CD14-positive monocyte (primary cell): ENCODE data around the gene IGFBP6. TPM values are rescaled to one million over a fixed set of nuclear protein-coding genes. Genes with fewer than 3 reads are reported as not detected.

Source experiments
- DNase-seq, 3 donors: peaks; one replicate each; pipeline ENCODE4 v3.0.0-alpha.2; 2011 to 2022
- H2AFZ ChIP-seq: 2 replicates; pipeline ENCODE4 v1.6.0; 2012; ENCODE audit warnings: mild to moderate bottlenecking, low read depth, low read length, inconsistent platforms; ENCODE audit not compliant: insufficient read depth, poor library complexity, severe bottlenecking
- H3K27ac ChIP-seq, 2 donors: 1 replicate in 1 of 2; 2 replicates in 1 of 2; pipeline ENCODE4 v1.5.1; 2012 to 2013; ENCODE audit warnings: low read length in 2 of 2, control low read depth in 1 of 2, inconsistent platforms in 1 of 2, low read depth in 1 of 2, mild to moderate bottlenecking in 1 of 2
- H3K27me3 ChIP-seq, 2 donors: one replicate each; pipeline versions ENCODE4 v1.6.0 to v1.6.1; 2011 to 2013; ENCODE audit warnings: low read length in 2 of 2; ENCODE audit not compliant: control insufficient read depth in 2 of 2, insufficient read depth in 2 of 2
- H3K36me3 ChIP-seq, 2 donors: replicated peaks in 1 of 2; 1 replicate in 1 of 2; 2 replicates in 1 of 2; pipeline versions ENCODE4 v1.5.1 to v1.6.1; 2012 to 2013; ENCODE audit warnings: low read length in 2 of 2, control low read depth in 1 of 2, inconsistent platforms in 1 of 2, mild to moderate bottlenecking in 1 of 2; ENCODE audit not compliant: insufficient read depth in 2 of 2, control insufficient read depth in 1 of 2
- H3K4me1 ChIP-seq, 2 donors: 1 replicate in 1 of 2; 2 replicates in 1 of 2; pipeline versions ENCODE4 v1.5.1 to v1.6.1; 2012 to 2013; ENCODE audit warnings: low read length in 2 of 2, control low read depth in 1 of 2, inconsistent platforms in 1 of 2, mild to moderate bottlenecking in 1 of 2, moderate library complexity in 1 of 2; ENCODE audit not compliant: insufficient read depth in 2 of 2, control insufficient read depth in 1 of 2
- H3K4me2 ChIP-seq: replicated peaks from 2 replicates; pipeline ENCODE3; 2012; ENCODE audit warnings: low read length, moderate library complexity, mild to moderate bottlenecking; ENCODE audit not compliant: poor library complexity, severe bottlenecking; ENCODE audit errors: extremely low read depth
- H3K4me3 ChIP-seq, 3 experiments: fragments of 200-600 bp in 1 of 3; sonication (generic) in 1 of 3; replicated peaks in 1 of 3; 1 replicate in 2 of 3; 2 replicates in 1 of 3; pipeline ENCODE4 v1.5.1; 2011 to 2013; ENCODE audit warnings: low read length in 3 of 3, mild to moderate bottlenecking in 3 of 3, control low read depth in 2 of 3, low read depth in 2 of 3, inconsistent platforms in 1 of 3, moderate library complexity in 1 of 3
- H3K79me2 ChIP-seq: 2 replicates; pipeline ENCODE4 v1.6.0; 2012; ENCODE audit warnings: mild to moderate bottlenecking, control low read depth, inconsistent platforms, low read length, moderate library complexity; ENCODE audit not compliant: insufficient read depth
- H3K9ac ChIP-seq: 2 replicates; pipeline ENCODE4 v1.6.0; 2017; ENCODE audit warnings: low read length, mild to moderate bottlenecking; ENCODE audit not compliant: insufficient read depth, poor library complexity, severe bottlenecking
- H3K9me3 ChIP-seq, 2 donors: replicated peaks in 1 of 2; 1 replicate in 1 of 2; 2 replicates in 1 of 2; pipeline versions ENCODE4 v1.5.1 to v1.6.1; 2012 to 2013; ENCODE audit warnings: low read length in 2 of 2, control low read depth in 1 of 2; ENCODE audit not compliant: control insufficient read depth in 1 of 2, insufficient read depth in 1 of 2
- H4K20me1 ChIP-seq: 2 replicates; pipeline ENCODE4 v1.6.0; 2012; ENCODE audit warnings: mild to moderate bottlenecking, low read length, control low read depth, moderate library complexity; ENCODE audit not compliant: insufficient read depth
- H3K27ac Mint-ChIP-seq, 7 donors: one replicate each; pipeline ENCODE4 v1.8.0; 2020; ENCODE audit warnings: mild to moderate bottlenecking in 7 of 7, mixed read lengths in 7 of 7, moderate library complexity in 6 of 7, inconsistent platforms in 2 of 7
- H3K27me3 Mint-ChIP-seq, 3 donors: one replicate each; pipeline ENCODE4 v1.8.0; 2021 to 2022; ENCODE audit warnings: low read depth in 3 of 3, mild to moderate bottlenecking in 3 of 3, mixed read lengths in 3 of 3, moderate library complexity in 3 of 3, inconsistent platforms in 1 of 3
- H3K36me3 Mint-ChIP-seq, 2 donors: one replicate each; pipeline ENCODE4 v1.8.0; 2020; ENCODE audit warnings: mixed read lengths in 2 of 2, inconsistent platforms in 1 of 2, mild to moderate bottlenecking in 1 of 2
- H3K4me1 Mint-ChIP-seq: one replicate; pipeline ENCODE4 v1.8.0; 2020; ENCODE audit warnings: mild to moderate bottlenecking, mixed read lengths
- H3K4me3 Mint-ChIP-seq, 2 donors: one replicate each; pipeline ENCODE4 v1.8.0; 2020; ENCODE audit warnings: mild to moderate bottlenecking in 2 of 2, mixed read lengths in 2 of 2, moderate library complexity in 1 of 2
- H3K9me3 Mint-ChIP-seq, 7 donors: one replicate each; pipeline ENCODE4 v1.8.0; 2020 to 2022; ENCODE audit warnings: mixed read lengths in 7 of 7, mild to moderate bottlenecking in 6 of 7, moderate library complexity in 6 of 7, inconsistent platforms in 2 of 7
- CTCF ChIP-seq: fragments of 200-600 bp; IDR thresholded peaks from one replicate; pipeline ENCODE4 v1.8.0; 2022; ENCODE audit warnings: antibody characterized with exemption, mild to moderate bottlenecking
- WGBS: methylation state at CpG from one replicate; pipeline ENCODE4 v1.1.5; 2013; ENCODE audit warnings: missing lambda C conversion rate; ENCODE audit not compliant: insufficient coverage; 5-methylcytosine and 5-hydroxymethylcytosine counted together
- intact Hi-C, 2 donors: fragments of 100-400 bp; cut with micrococcal nuclease; formaldehyde crosslinking; loops; one replicate each; pipeline versions ENCODE4 v1.15.0 to v1.15.1; 2023
- polyA plus RNA-seq, 3 donors: library from polyadenylated mRNA; depleted of rRNA in 1 of 3; unstranded in 2 of 3; stranded (reverse) in 1 of 3; fragments of 300-500 nt in 2 of 3; fragments of >200 nt in 1 of 3; fragmentation: Illumina TruSeq in 2 of 3; gene quantifications; 1 replicate in 2 of 3; 2 replicates in 1 of 3; pipeline ENCODE4 v1.2.3, GENCODE V29; 2012 to 2021

IGFBP6 gene
- polyA plus RNA-seq, 3 donors, result 0.20 TPM; not detected in 2

- Histone ChIP-seq H3K9me3 (no peaks in the 10 kb centered on the region), H4K20me1 (peaks cover 18% of the 10 kb centered on the region), H3K27ac (no peak overlapping the region), H3K4me2 (no peak overlapping the region), H2AFZ (no peak overlapping the region), H3K79me2 (peaks cover 28% of the 10 kb centered on the region), H3K9ac (no peak overlapping the region), H3K4me3 (no peak overlapping the region), H3K4me1 (peaks cover 41 to 57% of the 10 kb centered on the region in 2 donors), H3K27me3 (no peaks in the 10 kb centered on the region), H3K36me3 (peaks cover 53 to 66% of the 10 kb centered on the region in 2 donors)
- intact Hi-C loops, result no loop called here
- Mint-ChIP-seq H3K27me3 (no peaks in the 10 kb centered on the region), H3K36me3 (peaks cover 67 to 72% of the 10 kb centered on the region in 2 donors), H3K4me1 (peaks cover 54% of the 10 kb centered on the region), H3K4me3 (no peak overlapping the region), H3K27ac (peak overlapping the region in 4 of 7 donors; percentile 3 to 51 (median 25)), H3K9me3 (no peaks in the 10 kb centered on the region)
- DNase-seq, result no peak
- 93% methylated on average over 3 of the region's 3 CpGs for WGBS
- no peak for TF ChIP-seq CTCF
Observed at GRCh38 chr12:53074999-53075370, 22.5 kb upstream of the IGFBP6 start.

GRCh38 chr12:53076461-53076860, 21.0 kb upstream of the IGFBP6 start:
- Histone ChIP-seq H3K4me2 (no peak overlapping the region), H3K9me3 (no peaks in the 10 kb centered on the region), H3K4me1 (peaks cover 43 to 59% of the 10 kb centered on the region in 2 donors), H3K79me2 (peaks cover 28% of the 10 kb centered on the region), H3K4me3 (no peak overlapping the region), H4K20me1 (peaks cover 10% of the 10 kb centered on the region), H3K9ac (no peak overlapping the region), H3K36me3 (peaks cover 39 to 51% of the 10 kb centered on the region in 2 donors), H3K27ac (no peak overlapping the region), H2AFZ (no peak overlapping the region), H3K27me3 (no peaks in the 10 kb centered on the region)
- TF ChIP-seq CTCF, result no peak
- H3K27me3 Mint-ChIP-seq, result peaks cover 0 to 2% (median under 1%) of the 10 kb centered on the region in 3 donors
- intact Hi-C loops, result no loop called here
- H3K4me1 Mint-ChIP-seq, result peaks cover 53% of the 10 kb centered on the region
- no peaks in the 10 kb centered on the region for H3K9me3 Mint-ChIP-seq
- H3K36me3 Mint-ChIP-seq, result peaks cover 52 to 57% of the 10 kb centered on the region in 2 donors
- no peak overlapping the region for H3K4me3 Mint-ChIP-seq
- no peak overlapping the region for H3K27ac Mint-ChIP-seq
- WGBS, result 83% methylated on average over 2 of the region's 3 CpGs
- no peak for DNase-seq
